H1 (cell line): ENCODE measurements around the gene CLDND1. TPM values are rescaled to one million over a fixed set of nuclear protein-coding genes. Genes with fewer than 3 reads are reported as not detected.

Experiments used
- CTCF ChIA-PET: fragments of 300-600 bp; sonication (Branson Sonifier 250); formaldehyde crosslinking; loops from one replicate; lab custom pipeline; 2021; ENCODE audit not compliant: partially characterized antibody; lab: Charles Lee
- POLR2A ChIA-PET: fragments of 300-600 bp; sonication (Branson Sonifier 250); formaldehyde crosslinking; loops from one replicate; lab custom pipeline; 2021; ENCODE audit warnings: inconsistent platforms; ENCODE audit not compliant: partially characterized antibody; lab: Charles Lee
- DNase-seq, 2 experiments: peaks; one replicate each; pipeline versions ENCODE4 v3.0.0 to v3.0.0-alpha.2; 2010 to 2022; ENCODE audit warnings: low spot score in 2 of 2, low read depth in 1 of 2, mixed read lengths in 1 of 2
- FAIRE-seq: peaks from 2 replicates; lab custom pipeline; 2011; peaks lifted over from hg19 to GRCh38; lab: Jason Lieb, UNC
- H2AFZ ChIP-seq: 2 replicates; pipeline ENCODE4 v1.8.1; 2012; ENCODE audit warnings: low read length, inconsistent platforms
- H2AK5ac ChIP-seq: 2 replicates; pipeline ENCODE4 v1.6.1; 2013; ENCODE audit warnings: low read depth, low read length
- H2BK120ac ChIP-seq: replicated peaks from 2 replicates; pipeline ENCODE3; 2013; ENCODE audit warnings: low read depth, low read length, inconsistent platforms
- H2BK12ac ChIP-seq: 2 replicates; pipeline ENCODE4 v1.6.1; 2013; ENCODE audit warnings: low read depth, low read length
- H2BK15ac ChIP-seq: 2 replicates; pipeline ENCODE4 v1.6.1; 2013; ENCODE audit warnings: low read length
- H2BK20ac ChIP-seq: 2 replicates; pipeline ENCODE4 v1.6.1; 2013; ENCODE audit warnings: low read length
- H2BK5ac ChIP-seq: 2 replicates; pipeline ENCODE4 v1.6.1; 2013; ENCODE audit warnings: low read depth, low read length
- H3K14ac ChIP-seq: 2 replicates; pipeline ENCODE4 v1.6.1; 2013; ENCODE audit warnings: inconsistent platforms; ENCODE audit not compliant: insufficient read length
- H3K18ac ChIP-seq: 2 replicates; pipeline ENCODE4 v1.6.1; 2013; ENCODE audit warnings: low read length; ENCODE audit errors: extremely low read depth
- H3K23ac ChIP-seq: 2 replicates; pipeline ENCODE4 v1.6.1; 2013; ENCODE audit warnings: inconsistent platforms; ENCODE audit not compliant: insufficient read length
- H3K23me2 ChIP-seq: 2 replicates; pipeline ENCODE4 v1.6.1; 2013; ENCODE audit warnings: low read depth, low read length
- H3K27ac ChIP-seq: 2 replicates; pipeline ENCODE4 v1.6.1; 2011; ENCODE audit warnings: low read depth, low read length, inconsistent platforms
- H3K27me3 ChIP-seq, 4 experiments: replicated peaks in 1 of 4; 1 replicate in 1 of 4; 2 replicates in 3 of 4; pipeline versions ENCODE4 v1.6.1 to v1.8.1; 2011 to 2013; ENCODE audit warnings: low read length in 3 of 4, mild to moderate bottlenecking in 3 of 4, inconsistent platforms in 2 of 4, mixed read lengths in 2 of 4, moderate library complexity in 1 of 4; ENCODE audit not compliant: control insufficient read depth in 3 of 4, insufficient read depth in 3 of 4; ENCODE audit errors: extremely low read depth in 1 of 4
- H3K36me3 ChIP-seq, 4 experiments: 2 replicates each; pipeline versions ENCODE4 v1.6.1 to v1.8.1; 2011 to 2013; ENCODE audit warnings: mild to moderate bottlenecking in 4 of 4, low read length in 3 of 4, moderate library complexity in 2 of 4, control low read depth in 1 of 4, inconsistent platforms in 1 of 4; ENCODE audit not compliant: insufficient read depth in 4 of 4, control insufficient read depth in 2 of 4
- H3K4ac ChIP-seq: replicated peaks from 2 replicates; pipeline ENCODE3; 2013; ENCODE audit warnings: low read length, low read depth, mixed read lengths, inconsistent platforms; ENCODE audit not compliant: insufficient read length
- H3K4me1 ChIP-seq, 4 experiments: replicated peaks in 1 of 4; 1 replicate in 1 of 4; 2 replicates in 3 of 4; pipeline versions ENCODE4 v1.6.1 to v1.8.1; 2011 to 2013; ENCODE audit warnings: low read length in 3 of 4, inconsistent platforms in 2 of 4, mixed read lengths in 1 of 4; ENCODE audit not compliant: insufficient read depth in 4 of 4, control insufficient read depth in 3 of 4
- H3K4me2 ChIP-seq, 2 experiments: 2 replicates each; pipeline versions ENCODE4 v1.6.1 to v1.8.1; 2011 to 2013; ENCODE audit warnings: low read depth in 2 of 2, low read length in 2 of 2, control low read depth in 1 of 2, inconsistent platforms in 1 of 2, mild to moderate bottlenecking in 1 of 2; ENCODE audit not compliant: insufficient read depth in 1 of 2
- H3K4me3 ChIP-seq, 4 experiments: fragments of 200-600, 300-600 bp in 1 of 4; sonication (generic), shearing (Covaris generic), sonication (Bioruptor Twin) in 1 of 4; 2 replicates each; pipeline versions ENCODE4 v1.5.1 to v1.8.1; 2011 to 2016; ENCODE audit warnings: low read length in 4 of 4, low read depth in 3 of 4, control low read depth in 2 of 4, inconsistent platforms in 2 of 4, mild to moderate bottlenecking in 2 of 4, mixed read lengths in 1 of 4, moderate library complexity in 1 of 4; ENCODE audit not compliant: insufficient read depth in 2 of 4; ENCODE audit errors: extremely low read depth in 1 of 4
- H3K56ac ChIP-seq: replicated peaks from 2 replicates; pipeline ENCODE3; 2013; ENCODE audit warnings: low read depth, mild to moderate bottlenecking, mixed read lengths, low read length, inconsistent platforms; ENCODE audit not compliant: insufficient read length
- H3K79me1 ChIP-seq: 2 replicates; pipeline ENCODE4 v1.6.1; 2013; ENCODE audit warnings: low read depth, low read length, control low read depth
- H3K79me2 ChIP-seq, 2 experiments: 2 replicates each; pipeline versions ENCODE4 v1.6.1 to v1.8.1; 2012 to 2013; ENCODE audit warnings: low read length in 2 of 2, mild to moderate bottlenecking in 2 of 2, inconsistent platforms in 1 of 2; ENCODE audit not compliant: insufficient read depth in 2 of 2, control insufficient read depth in 1 of 2
- H3K9ac ChIP-seq, 4 experiments: replicated peaks in 1 of 4; 1 replicate in 1 of 4; 2 replicates in 3 of 4; pipeline versions ENCODE4 v1.6.1 to v1.8.1; 2011 to 2013; ENCODE audit warnings: low read depth in 3 of 4, low read length in 3 of 4, control low read depth in 2 of 4, mild to moderate bottlenecking in 2 of 4, moderate library complexity in 2 of 4, inconsistent platforms in 1 of 4; ENCODE audit errors: extremely low read depth in 1 of 4
- H3K9me3 ChIP-seq, 2 experiments: 2 replicates each; pipeline versions ENCODE4 v1.6.1 to v1.8.1; 2012 to 2013; ENCODE audit warnings: mild to moderate bottlenecking in 2 of 2, moderate library complexity in 2 of 2, control low read depth in 1 of 2, inconsistent platforms in 1 of 2, low read depth in 1 of 2, low read length in 1 of 2, mixed read lengths in 1 of 2; ENCODE audit not compliant: insufficient read depth in 2 of 2
- H4K20me1 ChIP-seq, 2 experiments: replicated peaks in 1 of 2; 2 replicates each; pipeline versions ENCODE3 to v1.8.1; 2011 to 2013; ENCODE audit warnings: inconsistent platforms in 2 of 2, low read length in 2 of 2, mild to moderate bottlenecking in 1 of 2; ENCODE audit not compliant: insufficient read depth in 2 of 2, control insufficient read depth in 1 of 2
- H4K5ac ChIP-seq: 2 replicates; pipeline ENCODE4 v1.6.1; 2013; ENCODE audit warnings: low read length, low read depth, mixed read lengths, inconsistent platforms; ENCODE audit not compliant: insufficient read length
- H4K8ac ChIP-seq: 2 replicates; pipeline ENCODE4 v1.8.0; 2013; ENCODE audit warnings: mild to moderate bottlenecking, moderate library complexity, low read length, inconsistent platforms; ENCODE audit not compliant: insufficient read depth; ENCODE audit errors: extremely low read depth
- H4K91ac ChIP-seq: replicated peaks from 2 replicates; pipeline ENCODE3; 2013; ENCODE audit warnings: low read length, mixed read lengths, inconsistent platforms; ENCODE audit not compliant: insufficient read length
- ATF2 ChIP-seq: IDR thresholded peaks from 2 replicates; pipeline ENCODE4 v1.6.1; 2012; ENCODE audit warnings: low read length, inconsistent platforms
- CHD1 ChIP-seq: IDR thresholded peaks from 2 replicates; pipeline ENCODE4 v1.6.1; 2012; ENCODE audit warnings: low read depth, low read length, improper control_type of control experiment
- CTBP2 ChIP-seq: IDR thresholded peaks from 2 replicates; pipeline ENCODE4 v1.7.0; 2011; ENCODE audit warnings: borderline replicate concordance, mild to moderate bottlenecking, moderate library complexity, mixed read lengths, low read length; ENCODE audit not compliant: insufficient read depth, insufficient read length
- JUND ChIP-seq: IDR thresholded peaks from 2 replicates; pipeline ENCODE4 v1.6.1; 2011; ENCODE audit warnings: mild to moderate bottlenecking, improper control_type of control experiment, low read length
- NRF1 ChIP-seq: IDR thresholded peaks from 2 replicates; pipeline ENCODE4 v1.6.1; 2011; ENCODE audit warnings: mild to moderate bottlenecking, low read depth, low read length, improper control_type of control experiment
- RXRA ChIP-seq: IDR thresholded peaks from 2 replicates; pipeline ENCODE4 v1.6.1; 2011; ENCODE audit warnings: low read depth, mild to moderate bottlenecking, low read length, moderate library complexity; ENCODE audit not compliant: insufficient read depth
- SAP30 ChIP-seq: fragments of 300-600 bp; sonication (generic); IDR thresholded peaks from 2 replicates; pipeline ENCODE4 v1.7.1; 2012; ENCODE audit warnings: low read length, moderate library complexity, mild to moderate bottlenecking, inconsistent platforms; ENCODE audit not compliant: insufficient read depth, insufficient replicate concordance
- SIRT6 ChIP-seq: IDR thresholded peaks from one replicate; pipeline ENCODE4 v1.7.1; 2012; ENCODE audit warnings: low read length, inconsistent platforms
- SRF ChIP-seq: IDR thresholded peaks from 2 replicates; pipeline ENCODE4 v1.6.1; 2011; ENCODE audit warnings: mild to moderate bottlenecking, low read depth, low read length, moderate library complexity
- SUZ12 ChIP-seq: fragments of 200-600 bp; sonication (generic); IDR thresholded peaks from 2 replicates; pipeline ENCODE4 v1.6.1; 2012; ENCODE audit warnings: mild to moderate bottlenecking, inconsistent platforms, low read length, moderate library complexity, mixed read lengths
- TAF1 ChIP-seq: IDR thresholded peaks from 2 replicates; pipeline ENCODE4 v1.6.1; 2011; ENCODE audit warnings: mild to moderate bottlenecking, low read depth, low read length
- WGBS, 2 experiments: shearing (Covaris generic) in 1 of 2; methylation state at CpG; one replicate each; pipeline versions ENCODE4 v1.1.6 to v1.1.7; 2013 to 2015; ENCODE audit warnings: low lambda C conversion rate in 2 of 2, mixed read lengths in 2 of 2, inconsistent platforms in 1 of 2, low coverage in 1 of 2, missing lambda C conversion rate in 1 of 2; ENCODE audit not compliant: insufficient replicate concordance in 2 of 2, insufficient coverage in 1 of 2, insufficient read length in 1 of 2; ENCODE audit errors: extremely low coverage in 1 of 2, missing lambda C conversion rate in 1 of 2; 5-methylcytosine and 5-hydroxymethylcytosine counted together
- polyA plus RNA-seq, 7 experiments: library from polyadenylated mRNA; depleted of rRNA in 3 of 7; stranded (reverse) in 5 of 7; unstranded in 2 of 7; fragments of >200 nt in 5 of 7; fragments of 200-250 nt in 2 of 7; gene quantifications; 1 replicate in 5 of 7; 2 replicates in 1 of 7; 4 replicates in 1 of 7; pipeline versions ENCODE4 v1.2.1 to v1.2.3, GENCODE V29; 2011 to 2013; ENCODE audit warnings: missing spikeins in 2 of 7, mixed read lengths in 2 of 7
- total RNA-seq: library from RNA; stranded (reverse); fragmentation: NEBNext Ultra II Directional; extraction: Animal tissue kit (Norgen Biotek cat#: 25700); gene quantifications from 2 replicates; pipeline ENCODE4 v1.2.1, GENCODE V29; 2021
- TF ChIP-seq, protein P1 (sequence below): IDR thresholded peaks from 2 replicates; pipeline ENCODE4 v1.6.1; 2011; ENCODE audit warnings: low read length, improper control_type of control experiment

The CLDND1 gene
- total and polyA plus RNA-seq, 2 of the 8 experiments (the other 6 are each of a cell fraction or from before 2014, with no cell fraction given): 68.2 to 152 TPM

DNA sequence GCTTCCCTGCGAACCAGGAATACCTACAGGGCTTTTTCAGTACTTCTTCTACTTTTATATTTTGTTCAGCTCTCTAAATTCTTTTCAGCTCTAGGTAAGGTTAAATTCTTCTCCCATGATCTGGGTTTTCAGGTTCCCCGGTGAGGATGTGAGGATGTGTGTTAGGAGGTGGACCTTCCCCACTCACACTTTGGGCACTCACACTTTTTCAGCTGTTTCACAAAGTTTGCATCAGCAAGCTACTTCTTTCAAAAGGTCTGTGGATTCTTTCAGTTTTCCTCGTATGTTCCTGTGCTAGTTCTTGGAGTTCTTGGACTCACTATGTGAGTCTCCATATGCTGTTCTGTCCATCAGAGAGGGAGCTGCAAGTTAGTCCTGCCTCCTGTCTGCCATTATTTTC is 39.1 kb downstream of the CLDND1 start:
- ChIA-PET CTCF (no interaction called here), POLR2A (no interaction called here)
- no peak overlapping the region for H3K4ac ChIP-seq
- H3K4me3 ChIP-seq: no peak overlapping the region
- H3K79me2 ChIP-seq: no peaks in the 10 kb centered on the region
- no peaks in the 10 kb centered on the region for H4K20me1 ChIP-seq
- H3K23me2 ChIP-seq: no peaks in the 10 kb centered on the region
- WGBS, 2 experiments: 83% methylated on average over 3 of the region's 3 CpGs; no CpG with 5 or more reads in 1 of the 2 experiments
- H2AK5ac ChIP-seq: no peak overlapping the region
- H4K91ac ChIP-seq: no peak overlapping the region
- no peak overlapping the region for H2BK12ac ChIP-seq
- no peak overlapping the region for H2BK15ac ChIP-seq
- H3K27me3 ChIP-seq: no peaks in the 10 kb centered on the region
- no peak overlapping the region for H3K18ac ChIP-seq
- no peaks in the 10 kb centered on the region for H3K9me3 ChIP-seq
- no peak overlapping the region for H2AFZ ChIP-seq
- H3K14ac ChIP-seq: no peak overlapping the region
- no peaks in the 10 kb centered on the region for H3K79me1 ChIP-seq
- H2BK20ac ChIP-seq: no peak overlapping the region
- no peak overlapping the region for H3K27ac ChIP-seq
- H3K4me2 ChIP-seq: no peak overlapping the region
- H3K56ac ChIP-seq: no peak overlapping the region
- DNase-seq (no peak), FAIRE-seq (no peak)
- no peaks in the 10 kb centered on the region for H3K4me1 ChIP-seq
- no peak overlapping the region for H2BK120ac ChIP-seq
- no peak overlapping the region for H2BK5ac ChIP-seq
- no peak overlapping the region for H3K9ac ChIP-seq
- no peaks in the 10 kb centered on the region for H3K36me3 ChIP-seq
- no peak overlapping the region for H4K8ac ChIP-seq
- no peak overlapping the region for H3K23ac ChIP-seq
- no peak overlapping the region for H4K5ac ChIP-seq
- TF ChIP-seq, protein P1, sequence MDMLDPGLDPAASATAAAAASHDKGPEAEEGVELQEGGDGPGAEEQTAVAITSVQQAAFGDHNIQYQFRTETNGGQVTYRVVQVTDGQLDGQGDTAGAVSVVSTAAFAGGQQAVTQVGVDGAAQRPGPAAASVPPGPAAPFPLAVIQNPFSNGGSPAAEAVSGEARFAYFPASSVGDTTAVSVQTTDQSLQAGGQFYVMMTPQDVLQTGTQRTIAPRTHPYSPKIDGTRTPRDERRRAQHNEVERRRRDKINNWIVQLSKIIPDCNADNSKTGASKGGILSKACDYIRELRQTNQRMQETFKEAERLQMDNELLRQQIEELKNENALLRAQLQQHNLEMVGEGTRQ: no peak
- TF ChIP-seq SRF (no peak), NRF1 (no peak), TAF1 (no peak), SUZ12 (no peak), RXRA (no peak), CTBP2 (no peak), JUND (no peak), SIRT6 (no peak), SAP30 (no peak), CHD1 (no peak), ATF2 (no peak)
